Neural progenitor cell (in vitro differentiated cells): ENCODE data around the gene PRMT7.

Experiments
- EZH2 ChIP-seq: fragments of 200-600 bp; sonication (generic); IDR thresholded peaks from 2 replicates; pipeline ENCODE4 v1.6.1; 2017; ENCODE audit warnings: antibody characterized with exemption, mild to moderate bottlenecking, moderate library complexity
- EZH2phosphoT487 ChIP-seq: fragments of 200-600 bp; sonication (generic); IDR thresholded peaks from 2 replicates; pipeline ENCODE4 v1.6.1; 2017; ENCODE audit warnings: antibody characterized with exemption
- TF ChIP-seq, protein P1 (sequence below): fragments of 200-600 bp; sonication (generic); IDR thresholded peaks from 2 replicates; pipeline ENCODE4 v1.5.1; 2017; ENCODE audit warnings: antibody characterized with exemption, mild to moderate bottlenecking

DNA sequence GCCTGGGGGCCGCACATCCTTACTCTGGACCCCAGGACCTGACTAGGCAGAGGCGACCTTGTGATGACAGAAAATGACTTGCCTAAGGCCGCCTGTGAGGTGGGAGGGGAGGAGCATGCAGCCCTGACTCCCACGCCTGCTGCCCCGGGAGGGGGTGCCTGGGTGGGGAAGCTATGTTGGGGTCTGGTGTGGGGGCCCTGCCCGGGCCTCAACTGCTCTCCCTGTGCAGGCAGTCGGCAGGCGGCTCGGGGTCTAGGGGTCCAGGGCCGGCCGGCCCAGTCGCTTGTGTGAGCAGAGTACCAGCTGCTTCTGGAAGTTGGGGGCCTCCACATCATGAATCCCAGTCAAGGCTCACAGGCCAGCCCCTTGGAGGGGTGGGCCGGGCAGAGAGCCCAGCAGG, 48.1 kb downstream of the PRMT7 start:
- TF ChIP-seq, protein P1, sequence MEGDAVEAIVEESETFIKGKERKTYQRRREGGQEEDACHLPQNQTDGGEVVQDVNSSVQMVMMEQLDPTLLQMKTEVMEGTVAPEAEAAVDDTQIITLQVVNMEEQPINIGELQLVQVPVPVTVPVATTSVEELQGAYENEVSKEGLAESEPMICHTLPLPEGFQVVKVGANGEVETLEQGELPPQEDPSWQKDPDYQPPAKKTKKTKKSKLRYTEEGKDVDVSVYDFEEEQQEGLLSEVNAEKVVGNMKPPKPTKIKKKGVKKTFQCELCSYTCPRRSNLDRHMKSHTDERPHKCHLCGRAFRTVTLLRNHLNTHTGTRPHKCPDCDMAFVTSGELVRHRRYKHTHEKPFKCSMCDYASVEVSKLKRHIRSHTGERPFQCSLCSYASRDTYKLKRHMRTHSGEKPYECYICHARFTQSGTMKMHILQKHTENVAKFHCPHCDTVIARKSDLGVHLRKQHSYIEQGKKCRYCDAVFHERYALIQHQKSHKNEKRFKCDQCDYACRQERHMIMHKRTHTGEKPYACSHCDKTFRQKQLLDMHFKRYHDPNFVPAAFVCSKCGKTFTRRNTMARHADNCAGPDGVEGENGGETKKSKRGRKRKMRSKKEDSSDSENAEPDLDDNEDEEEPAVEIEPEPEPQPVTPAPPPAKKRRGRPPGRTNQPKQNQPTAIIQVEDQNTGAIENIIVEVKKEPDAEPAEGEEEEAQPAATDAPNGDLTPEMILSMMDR, result no peak
- no peak for TF ChIP-seq EZH2
- TF ChIP-seq EZH2phosphoT487, result no peak
